Measurements from ENCODE around the gene UBQLN3.

Gene UBQLN3

GRCh38 chr11:5476186-5476819, 33.5 kb downstream of the UBQLN3 start:
- H3K36me3 Mint-ChIP-seq: no peaks in the 10 kb centered on the region
- H3K4me3 Mint-ChIP-seq: no peak overlapping the region
- H3K9me3 Mint-ChIP-seq: no peaks in the 10 kb centered on the region
- peaks cover 7% of the 10 kb centered on the region for H3K27me3 Mint-ChIP-seq
- H3K27ac Mint-ChIP-seq: no peak overlapping the region
- no peaks in the 10 kb centered on the region for H3K4me1 Mint-ChIP-seq

GRCh38 chr11:5473921-5474320, 35.8 kb downstream of the UBQLN3 start:
- H3K27ac Mint-ChIP-seq: no peak overlapping the region
- H3K4me3 Mint-ChIP-seq: no peak overlapping the region
- H3K9me3 Mint-ChIP-seq: no peaks in the 10 kb centered on the region
- peaks cover 12% of the 10 kb centered on the region for H3K27me3 Mint-ChIP-seq
- no peaks in the 10 kb centered on the region for H3K36me3 Mint-ChIP-seq
- H3K4me1 Mint-ChIP-seq: no peaks in the 10 kb centered on the region

- Mint-ChIP-seq H3K4me3 (no peak overlapping the region), H3K9me3 (no peaks in the 10 kb centered on the region), H3K27me3 (peaks cover 10% of the 10 kb centered on the region), H3K36me3 (no peaks in the 10 kb centered on the region), H3K27ac (no peak overlapping the region), H3K4me1 (no peaks in the 10 kb centered on the region)
These were observed 42.2 kb downstream of the UBQLN3 start for GRCh38 chr11:5467527-5467926.

GRCh38 chr11:5460983-5461621, 48.7 kb downstream of the UBQLN3 start:
- Mint-ChIP-seq H3K27ac (no peak overlapping the region), H3K4me3 (no peak overlapping the region), H3K36me3 (no peaks in the 10 kb centered on the region), H3K27me3 (peaks cover 3% of the 10 kb centered on the region), H3K4me1 (peaks cover 4% of the 10 kb centered on the region), H3K9me3 (no peaks in the 10 kb centered on the region)

Data from activated naive CD4-positive, alpha-beta T cell treated with anti-CD3 and anti-CD28 coated beads, Interleukin-2, amount 50 U/mL, for 24 hours (primary cell).